ENCODE data around the gene TULP4. TPM values are rescaled to one million over a fixed set of nuclear protein-coding genes. Genes with fewer than 3 reads are reported as not detected.

The TULP4 gene
- total and polyA plus RNA-seq, 8 donors, result 18.6 to 86.8 (median 21.7) TPM

GRCh38 chr6:158505194-158505593, 192.9 kb downstream of the TULP4 start:
- peaks cover 0 to 41% of the 10 kb centered on the region in 2 donors for H3K36me3 ChIP-seq
- no peaks in the 10 kb centered on the region for H3K4me1 ChIP-seq
- no peaks in the 10 kb centered on the region for H3K9me3 ChIP-seq
- H3K4me3 ChIP-seq, result no peak overlapping the region
- TF ChIP-seq, protein P1, sequence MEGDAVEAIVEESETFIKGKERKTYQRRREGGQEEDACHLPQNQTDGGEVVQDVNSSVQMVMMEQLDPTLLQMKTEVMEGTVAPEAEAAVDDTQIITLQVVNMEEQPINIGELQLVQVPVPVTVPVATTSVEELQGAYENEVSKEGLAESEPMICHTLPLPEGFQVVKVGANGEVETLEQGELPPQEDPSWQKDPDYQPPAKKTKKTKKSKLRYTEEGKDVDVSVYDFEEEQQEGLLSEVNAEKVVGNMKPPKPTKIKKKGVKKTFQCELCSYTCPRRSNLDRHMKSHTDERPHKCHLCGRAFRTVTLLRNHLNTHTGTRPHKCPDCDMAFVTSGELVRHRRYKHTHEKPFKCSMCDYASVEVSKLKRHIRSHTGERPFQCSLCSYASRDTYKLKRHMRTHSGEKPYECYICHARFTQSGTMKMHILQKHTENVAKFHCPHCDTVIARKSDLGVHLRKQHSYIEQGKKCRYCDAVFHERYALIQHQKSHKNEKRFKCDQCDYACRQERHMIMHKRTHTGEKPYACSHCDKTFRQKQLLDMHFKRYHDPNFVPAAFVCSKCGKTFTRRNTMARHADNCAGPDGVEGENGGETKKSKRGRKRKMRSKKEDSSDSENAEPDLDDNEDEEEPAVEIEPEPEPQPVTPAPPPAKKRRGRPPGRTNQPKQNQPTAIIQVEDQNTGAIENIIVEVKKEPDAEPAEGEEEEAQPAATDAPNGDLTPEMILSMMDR (IDR thresholded peaks at IDR 0.05), result no peak
- H3K27me3 ChIP-seq, result no peaks in the 10 kb centered on the region
- no peak for DNase-seq
- intact Hi-C loops (cut with DNase I), result no loop called here
- ATAC-seq, result no peak
- no peak overlapping the region for H3K27ac ChIP-seq

DNA sequence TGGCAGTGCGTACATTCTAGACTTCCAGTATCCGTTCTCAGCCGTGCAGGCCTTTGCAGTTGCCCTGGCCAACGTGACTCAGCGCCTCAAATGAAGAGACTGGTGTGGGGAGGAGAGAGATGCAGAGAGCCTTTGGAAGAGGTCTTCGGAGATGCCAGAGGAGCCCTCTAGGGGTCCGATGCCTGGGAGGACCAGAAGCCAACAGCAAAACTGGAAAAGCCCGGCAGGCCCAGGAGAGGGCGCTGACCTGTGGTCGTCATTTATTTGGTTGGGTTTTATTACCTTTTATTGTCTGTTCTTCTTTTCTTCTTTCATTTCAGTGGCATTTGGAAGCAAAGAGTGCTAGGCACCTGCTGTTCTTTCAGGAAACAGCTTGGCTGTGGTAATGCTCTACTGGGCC, 194.3 kb downstream of the TULP4 start:
- Histone ChIP-seq H3K9me3 (no peaks in the 10 kb centered on the region), H3K36me3 (peaks cover 0 to 30% of the 10 kb centered on the region in 2 donors), H3K27me3 (no peaks in the 10 kb centered on the region), H3K27ac (no peak overlapping the region), H3K4me3 (no peak overlapping the region), H3K4me1 (no peaks in the 10 kb centered on the region)
- intact Hi-C loops (cut with DNase I), result no loop called here
- DNase-seq (no peak), ATAC-seq (no peak)
- TF ChIP-seq, protein P1 (IDR thresholded peaks at IDR 0.05), result no peak

- Histone ChIP-seq H3K27me3 (no peaks in the 10 kb centered on the region), H3K4me3 (no peak overlapping the region), H3K4me1 (no peaks in the 10 kb centered on the region), H3K36me3 (peaks cover 0 to 25% of the 10 kb centered on the region in 2 donors), H3K9me3 (no peaks in the 10 kb centered on the region), H3K27ac (no peak overlapping the region)
- no peak for DNase-seq
- TF ChIP-seq, protein P1 (IDR thresholded peaks at IDR 0.05), result no peak
- intact Hi-C loops (cut with DNase I), result no loop called here
- no peak for ATAC-seq
Observed at GRCh38 chr6:158507174-158507573, 194.9 kb downstream of the TULP4 start.

GRCh38 chr6:158508450-158508849, 196.2 kb downstream of the TULP4 start:
- Histone ChIP-seq H3K36me3 (peaks cover 0 to 17% of the 10 kb centered on the region in 2 donors), H3K4me3 (no peak overlapping the region), H3K27ac (no peak overlapping the region), H3K9me3 (no peaks in the 10 kb centered on the region), H3K4me1 (no peaks in the 10 kb centered on the region), H3K27me3 (no peaks in the 10 kb centered on the region)
- TF ChIP-seq, protein P1 (IDR thresholded peaks at IDR 0.05), result no peak
- intact Hi-C loops (cut with DNase I), result no loop called here
- DNase-seq (no peak), ATAC-seq (no peak)

DNA sequence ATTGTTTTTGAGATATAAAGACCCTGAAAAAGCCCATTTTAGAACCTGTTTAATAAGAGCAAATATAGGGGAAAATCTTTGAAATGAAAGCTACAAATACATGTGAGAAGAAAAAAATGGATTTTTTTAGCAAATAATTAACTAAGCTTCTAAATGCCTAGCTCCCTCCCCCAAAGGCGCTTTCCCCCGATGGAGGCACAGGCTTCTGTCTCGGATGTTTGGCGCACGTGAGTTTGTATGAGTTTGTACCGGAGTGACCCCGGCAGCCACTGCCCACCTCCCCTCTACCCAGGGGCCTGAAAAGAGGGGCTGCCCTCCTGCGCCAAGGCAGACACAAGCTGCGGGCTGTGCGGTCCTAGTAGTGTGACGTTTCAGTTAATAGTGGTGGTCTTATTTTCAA, 197.2 kb downstream of the TULP4 start:
- ATAC-seq (no peak), DNase-seq (no peak)
- TF ChIP-seq, protein P1 (IDR thresholded peaks at IDR 0.05), result no peak
- H3K27ac ChIP-seq, result no peak overlapping the region
- H3K36me3 ChIP-seq, result peaks cover 0 to 16% of the 10 kb centered on the region in 2 donors
- no peaks in the 10 kb centered on the region for H3K9me3 ChIP-seq
- no peaks in the 10 kb centered on the region for H3K4me1 ChIP-seq
- H3K4me3 ChIP-seq, result no peak overlapping the region
- no peaks in the 10 kb centered on the region for H3K27me3 ChIP-seq
- intact Hi-C loops (cut with DNase I), result no loop called here
